ENCODE measurements around the gene CLIC1.
A peak's percentile ranks its signal among the peaks of the same experiment; 100 is the strongest.

The CLIC1 gene

GRCh38 chr6:31734821-31735406, 1.4 kb downstream of the CLIC1 start (continued):
- TF ChIP-seq ZBTB11 (tag by site-specific recombination; conservative IDR thresholded peaks at IDR 0.05; ENCODE audit: low read depth) (peak; percentile 27; the same call in 1 of the 2 replicates), PRDM4 (tag by site-specific recombination; IDR thresholded peaks at IDR 0.05) (no peak), ZNF664 (tag by site-specific recombination; IDR thresholded peaks at IDR 0.05) (no peak), KLF16 (tag by site-specific recombination; IDR thresholded peaks at IDR 0.05) (peak; percentile 69; the same call in 1 of the 2 replicates), KLF9 (tag by site-specific recombination; IDR thresholded peaks at IDR 0.05; ENCODE audit: low read depth) (peak; percentile 80), ZIC2 (tag by site-specific recombination; IDR thresholded peaks at IDR 0.05) (no peak), IKZF3 (tag by site-specific recombination; IDR thresholded peaks at IDR 0.05) (peak; percentile 52), ZNF10 (tag by site-specific recombination; IDR thresholded peaks at IDR 0.05) (0 out of 2 replicates have a peak, but pooled peaks have one; percentile 29), BCL11B (tag by site-specific recombination; IDR thresholded peaks at IDR 0.05; ENCODE audit: low read depth) (no peak), ZNF555 (tag by site-specific recombination; conservative IDR thresholded peaks at IDR 0.05) (no peak), ZNF354C (tag by site-specific recombination; IDR thresholded peaks at IDR 0.05; ENCODE audit: borderline replicate concordance, low read depth) (no peak), ZNF629 (tag by site-specific recombination; IDR thresholded peaks at IDR 0.05) (peak; percentile 87), ZNF132 (tag by site-specific recombination; IDR thresholded peaks at IDR 0.05; ENCODE audit: borderline replicate concordance) (no peak), ZBTB10 (tag by site-specific recombination; IDR thresholded peaks at IDR 0.05) (peak; percentile 50; the same call in 1 of the 2 replicates), ZNF776 (tag by site-specific recombination; IDR thresholded peaks at IDR 0.05; ENCODE audit: borderline replicate concordance) (no peak), ZNF423 (tag by site-specific recombination; IDR thresholded peaks at IDR 0.05) (0 out of 2 replicates have a peak, but pooled peaks have one; percentile 12), ZNF266 (tag by site-specific recombination; IDR thresholded peaks at IDR 0.05; ENCODE audit: low read depth) (no peak), ZNF366 (tag by site-specific recombination; conservative IDR thresholded peaks at IDR 0.05) (peak; percentile 85), ZNF324 (tag by site-specific recombination; IDR thresholded peaks at IDR 0.05) (peak; percentile 56; the same call in 1 of the 2 replicates), ZNF280D (tag by site-specific recombination; IDR thresholded peaks at IDR 0.05) (no peak; the same call in 1 of the 2 replicates), ZNF514 (tag by site-specific recombination; IDR thresholded peaks at IDR 0.05) (no peak), ZBTB17 (tag by site-specific recombination; IDR thresholded peaks at IDR 0.05) (peak; percentile 88), ZXDB (tag by site-specific recombination; IDR thresholded peaks at IDR 0.05) (peak; percentile 51), ZNF202 (tag by site-specific recombination; IDR thresholded peaks at IDR 0.05; ENCODE audit: borderline replicate concordance) (no peak), GLIS1 (tag by site-specific recombination; IDR thresholded peaks at IDR 0.05) (peak; percentile 73), ZNF2 (tag by site-specific recombination; IDR thresholded peaks at IDR 0.05) (no peak; the same call in 1 of the 2 replicates), ZNF24 (tag by site-specific recombination; IDR thresholded peaks at IDR 0.05) (peak; percentile 45; the same call in 1 of the 2 replicates), ZNF473 (tag by site-specific recombination; IDR thresholded peaks at IDR 0.05) (no peak), ZNF223 (tag by site-specific recombination; IDR thresholded peaks at IDR 0.05) (no peak)

All from HEK293 (cell line).